Mucosa of rectum (tissue), 2 donors: ENCODE measurements around the gene RAPGEF2.
"Not testable (repeated sequence)": the region's sequence is repeated elsewhere in the genome, so short reads cannot be mapped to it uniquely, and the experiment has no call there.

Source experiments
- H3K27ac ChIP-seq, 2 donors: one replicate each; pipeline ENCODE4 v1.7.0; 2013; ENCODE audit warnings: inconsistent platforms in 2 of 2, low read depth in 2 of 2, low read length in 2 of 2
- H3K27me3 ChIP-seq, 2 donors: one replicate each; pipeline ENCODE4 v1.7.0; 2013; ENCODE audit warnings: low read length in 2 of 2; ENCODE audit not compliant: control insufficient read depth in 2 of 2, insufficient read depth in 2 of 2
- H3K36me3 ChIP-seq, 2 donors: one replicate each; pipeline ENCODE4 v1.7.0; 2013; ENCODE audit warnings: low read length in 2 of 2; ENCODE audit not compliant: control insufficient read depth in 2 of 2, insufficient read depth in 2 of 2
- H3K4me1 ChIP-seq, 2 donors: one replicate each; pipeline ENCODE4 v1.7.0; 2013; ENCODE audit warnings: low read length in 2 of 2, mild to moderate bottlenecking in 1 of 2; ENCODE audit not compliant: control insufficient read depth in 2 of 2, insufficient read depth in 2 of 2
- H3K4me3 ChIP-seq, 2 donors: one replicate each; pipeline ENCODE4 v1.7.0; 2013; ENCODE audit warnings: low read length in 2 of 2
- H3K9ac ChIP-seq, 2 donors: one replicate each; pipeline ENCODE4 v1.7.0; 2013; ENCODE audit warnings: low read length in 2 of 2, low read depth in 1 of 2, mild to moderate bottlenecking in 1 of 2
- H3K9me3 ChIP-seq, 2 donors: one replicate each; pipeline ENCODE4 v1.7.0; 2013; ENCODE audit warnings: low read length in 2 of 2; ENCODE audit not compliant: control insufficient read depth in 2 of 2
- donor health status: healthy.
- donor health status: Normal muscosa, but diverticular disease.

RAPGEF2 gene

GRCh38 chr4:159378056-159378616 is 275.3 kb downstream of the RAPGEF2 start:
- H3K4me1 ChIP-seq = no peaks in the 10 kb centered on the region
- H3K9ac ChIP-seq = no peak overlapping the region
- H3K27ac ChIP-seq = no peak overlapping the region
- no peaks in the 10 kb centered on the region for H3K9me3 ChIP-seq
- H3K4me3 ChIP-seq = no peak overlapping the region
- no peaks in the 10 kb centered on the region for H3K27me3 ChIP-seq
- no peaks in the 10 kb centered on the region for H3K36me3 ChIP-seq

- H3K27me3 ChIP-seq, H3K27ac ChIP-seq, H3K36me3 ChIP-seq, H3K4me1 ChIP-seq, H3K4me3 ChIP-seq, H3K9ac ChIP-seq, H3K9me3 ChIP-seq: not testable (repeated sequence)
Observed at GRCh38 chr4:159379064-159379463, 276.2 kb downstream of the RAPGEF2 start.

- no peaks in the 10 kb centered on the region for H3K36me3 ChIP-seq
- H3K4me1 ChIP-seq = no peaks in the 10 kb centered on the region
- H3K27ac ChIP-seq = no peak overlapping the region
- no peak overlapping the region for H3K9ac ChIP-seq
- H3K4me3 ChIP-seq = no peak overlapping the region
- no peaks in the 10 kb centered on the region for H3K9me3 ChIP-seq
- H3K27me3 ChIP-seq = no peaks in the 10 kb centered on the region
Observed at GRCh38 chr4:159379836-159380235, 277.0 kb downstream of the RAPGEF2 start.

GRCh38 chr4:159382856-159383561 is 280.1 kb downstream of the RAPGEF2 start:
- H3K9me3 ChIP-seq = no peaks in the 10 kb centered on the region
- no peak overlapping the region for H3K4me3 ChIP-seq
- H3K27me3 ChIP-seq = no peaks in the 10 kb centered on the region
- no peaks in the 10 kb centered on the region for H3K4me1 ChIP-seq
- no peak overlapping the region for H3K9ac ChIP-seq
- no peaks in the 10 kb centered on the region for H3K36me3 ChIP-seq
- no peak overlapping the region for H3K27ac ChIP-seq

- no peaks in the 10 kb centered on the region for H3K9me3 ChIP-seq
- H3K9ac ChIP-seq = no peak overlapping the region
- no peak overlapping the region for H3K27ac ChIP-seq
- H3K36me3 ChIP-seq = no peaks in the 10 kb centered on the region
- no peaks in the 10 kb centered on the region for H3K27me3 ChIP-seq
- no peaks in the 10 kb centered on the region for H3K4me1 ChIP-seq
- no peak overlapping the region for H3K4me3 ChIP-seq
Observed at GRCh38 chr4:159383562-159383931, 280.7 kb downstream of the RAPGEF2 start.

GRCh38 chr4:159384017-159384416 is 281.1 kb downstream of the RAPGEF2 start:
- H3K36me3 ChIP-seq = no peaks in the 10 kb centered on the region
- no peaks in the 10 kb centered on the region for H3K4me1 ChIP-seq
- no peak overlapping the region for H3K9ac ChIP-seq
- H3K4me3 ChIP-seq = no peak overlapping the region
- no peak overlapping the region for H3K27ac ChIP-seq
- H3K27me3 ChIP-seq = no peaks in the 10 kb centered on the region
- no peaks in the 10 kb centered on the region for H3K9me3 ChIP-seq

- Histone ChIP-seq H3K4me3 (no peak overlapping the region), H3K36me3 (no peaks in the 10 kb centered on the region), H3K27me3 (no peaks in the 10 kb centered on the region), H3K9ac (no peak overlapping the region), H3K27ac (no peak overlapping the region), H3K9me3 (no peaks in the 10 kb centered on the region), H3K4me1 (no peaks in the 10 kb centered on the region)
Observed at GRCh38 chr4:159384632-159385031, 281.8 kb downstream of the RAPGEF2 start.

- no peaks in the 10 kb centered on the region for H3K36me3 ChIP-seq
- H3K4me3 ChIP-seq = no peak overlapping the region
Observed at GRCh38 chr4:159386620-159387019, 283.7 kb downstream of the RAPGEF2 start.

GRCh38 chr4:159389756-159390155 is 286.9 kb downstream of the RAPGEF2 start:
- no peak overlapping the region for H3K27ac ChIP-seq
- no peaks in the 10 kb centered on the region for H3K27me3 ChIP-seq
- H3K36me3 ChIP-seq = no peaks in the 10 kb centered on the region
- no peak overlapping the region for H3K9ac ChIP-seq
- H3K4me3 ChIP-seq = no peak overlapping the region
- no peaks in the 10 kb centered on the region for H3K9me3 ChIP-seq
- no peaks in the 10 kb centered on the region for H3K4me1 ChIP-seq

More at GRCh38 chr4:159386620-159387019, 283.7 kb downstream of the RAPGEF2 start:
- Histone ChIP-seq H3K9ac (no peak overlapping the region), H3K27ac (no peak overlapping the region), H3K4me1 (no peaks in the 10 kb centered on the region), H3K9me3 (no peaks in the 10 kb centered on the region), H3K27me3 (no peaks in the 10 kb centered on the region)

- H3K9me3 ChIP-seq = no peaks in the 10 kb centered on the region
- no peak overlapping the region for H3K27ac ChIP-seq
- H3K9ac ChIP-seq = no peak overlapping the region
- H3K36me3 ChIP-seq = no peaks in the 10 kb centered on the region
- H3K4me1 ChIP-seq = no peaks in the 10 kb centered on the region
- no peaks in the 10 kb centered on the region for H3K27me3 ChIP-seq
- H3K4me3 ChIP-seq = no peak overlapping the region
Observed at GRCh38 chr4:159390648-159391047, 287.8 kb downstream of the RAPGEF2 start.
